Activated CD4-positive, alpha-beta memory T cell treated with anti-CD3 and anti-CD28 coated beads for 36 hours (primary cell): ENCODE results near the gene AP2A1. TPM values are rescaled to one million over a fixed set of nuclear protein-coding genes. Genes with fewer than 3 reads are reported as not detected.

Source experiments
- CTCF ChIA-PET: fragments of 350-600 bp; sonication (Branson Sonifier 250); formaldehyde crosslinking; loops from one replicate; lab custom pipeline; 2021; ENCODE audit warnings: antibody characterized with exemption, inconsistent platforms; lab: Charles Lee
- POLR2A ChIA-PET: fragments of 350-600 bp; sonication (Branson Sonifier 250); formaldehyde crosslinking; loops from one replicate; lab custom pipeline; 2021; ENCODE audit warnings: antibody characterized with exemption; lab: Charles Lee
- DNase-seq: peaks from one replicate; pipeline ENCODE4 v3.0.0-alpha.2; 2020
- H3K27ac Mint-ChIP-seq: one replicate; pipeline ENCODE4 v1.8.0; 2021; ENCODE audit warnings: mixed read lengths
- H3K27me3 Mint-ChIP-seq: one replicate; pipeline ENCODE4 v1.8.0; 2021; ENCODE audit warnings: mixed read lengths
- H3K36me3 Mint-ChIP-seq: one replicate; pipeline ENCODE4 v1.8.0; 2021; ENCODE audit warnings: mixed read lengths
- H3K4me1 Mint-ChIP-seq: one replicate; pipeline ENCODE4 v1.8.0; 2021; ENCODE audit warnings: low read depth, mixed read lengths
- H3K4me3 Mint-ChIP-seq: one replicate; pipeline ENCODE4 v1.8.0; 2021; ENCODE audit warnings: mild to moderate bottlenecking, mixed read lengths
- H3K9me3 Mint-ChIP-seq: one replicate; pipeline ENCODE4 v1.8.0; 2021; ENCODE audit warnings: mixed read lengths
- intact Hi-C: fragments of 100-400 bp; cut with micrococcal nuclease; formaldehyde crosslinking; loops from one replicate; pipeline ENCODE4 v1.15.1; 2023
- total RNA-seq, 2 experiments: library from RNA; stranded (reverse); gene quantifications; one replicate each; pipeline ENCODE4 v1.2.3, GENCODE V29; 2021

Gene AP2A1
- total RNA-seq, 2 experiments from 2014 or later: 86.0 to 88.4 TPM

DNA sequence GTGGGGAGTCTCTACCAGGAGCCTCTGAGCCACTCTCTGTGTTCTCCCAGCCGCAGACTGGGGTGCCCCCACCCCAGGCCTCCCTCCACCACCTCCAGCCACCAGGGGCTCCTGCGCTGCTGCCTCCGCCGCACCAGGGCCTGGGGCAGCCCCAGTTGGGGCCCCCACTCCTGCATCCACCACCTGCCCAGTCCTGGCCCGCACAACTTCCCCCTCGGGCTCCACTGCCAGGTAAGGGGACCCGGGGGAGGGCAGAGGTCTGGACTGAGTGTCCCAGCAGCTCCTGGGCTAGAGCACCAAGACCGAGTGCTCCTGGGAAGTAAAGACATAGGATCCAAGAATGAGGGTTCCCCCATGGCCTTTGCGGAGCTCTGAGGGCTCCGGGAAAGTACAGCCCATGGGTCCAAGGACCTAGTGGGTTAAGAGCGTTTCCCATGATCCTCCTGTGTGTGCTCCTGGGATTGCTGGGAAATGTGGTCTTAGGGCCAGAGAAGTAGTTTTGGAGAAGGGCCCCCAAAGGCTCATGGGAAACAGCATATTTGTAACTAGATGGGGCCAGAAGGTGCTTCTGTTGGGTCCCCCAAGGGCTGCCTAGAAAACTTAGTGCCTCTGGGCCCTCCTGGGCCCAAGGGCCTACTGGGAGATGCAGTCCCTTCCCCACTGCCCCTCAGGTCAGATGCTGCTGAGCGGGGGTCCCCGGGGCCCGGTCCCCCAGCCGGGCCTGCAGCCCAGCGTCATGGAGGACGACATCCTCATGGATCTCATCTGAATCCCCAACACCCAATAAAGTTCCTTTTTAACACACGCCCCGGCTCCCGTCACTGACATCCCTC, 69.6 kb downstream of the AP2A1 start:
- no peak overlapping the region for H3K27ac Mint-ChIP-seq
- ChIA-PET CTCF (no interaction called here), POLR2A (no interaction called here)
- peaks cover 29% of the 10 kb centered on the region for H3K36me3 Mint-ChIP-seq
- H3K4me3 Mint-ChIP-seq: no peak overlapping the region
- no peak for DNase-seq
- H3K9me3 Mint-ChIP-seq: no peaks in the 10 kb centered on the region
- no peaks in the 10 kb centered on the region for H3K27me3 Mint-ChIP-seq
- H3K4me1 Mint-ChIP-seq: no peaks in the 10 kb centered on the region
- intact Hi-C loops: no loop called here

DNA sequence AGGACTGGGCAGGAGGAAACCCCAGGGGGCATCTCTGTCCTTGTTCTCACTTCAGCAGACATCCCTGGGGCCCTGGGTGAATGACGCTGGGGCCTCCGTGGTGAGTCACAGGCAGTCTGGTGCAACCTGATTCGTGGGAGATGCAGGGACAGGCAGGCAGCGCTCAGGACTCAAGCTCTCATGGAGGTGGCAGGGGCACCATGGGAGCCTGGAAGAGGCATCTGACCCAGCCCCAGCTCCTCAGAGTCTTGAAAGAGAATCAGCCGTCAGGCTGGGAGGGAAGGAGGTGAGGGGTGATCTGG, 70.2 kb downstream of the AP2A1 start:
- intact Hi-C loops: no loop called here
- no peak for DNase-seq
- POLR2A ChIA-PET: no interaction called here
- no peak overlapping the region for H3K27ac Mint-ChIP-seq
- no peaks in the 10 kb centered on the region for H3K4me1 Mint-ChIP-seq
- H3K27me3 Mint-ChIP-seq: no peaks in the 10 kb centered on the region
- H3K4me3 Mint-ChIP-seq: no peak overlapping the region
- no peaks in the 10 kb centered on the region for H3K9me3 Mint-ChIP-seq
- H3K36me3 Mint-ChIP-seq: peaks cover 25% of the 10 kb centered on the region
- CTCF ChIA-PET: no interaction called here

DNA sequence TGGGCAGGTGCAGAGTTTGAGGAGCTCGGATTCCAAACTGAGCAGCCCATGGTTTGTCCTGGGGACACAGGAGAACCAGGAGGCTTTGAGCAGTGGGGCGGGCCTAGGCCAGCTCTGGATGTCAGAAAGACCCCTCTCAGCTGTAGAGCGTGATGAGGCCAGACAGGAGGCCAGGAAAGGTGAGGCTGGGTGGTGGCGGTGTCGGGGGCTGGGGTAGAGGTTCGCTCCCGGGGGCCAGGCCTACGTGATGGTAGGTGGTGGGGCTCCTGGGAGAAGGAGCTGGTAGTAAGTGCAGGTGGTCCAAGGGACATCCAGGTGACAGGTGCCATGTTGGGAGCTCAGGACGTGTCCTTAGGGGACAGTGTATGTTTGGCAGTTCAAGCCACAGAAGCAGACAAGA, 70.6 kb downstream of the AP2A1 start:
- POLR2A ChIA-PET: no interaction called here
- Mint-ChIP-seq H3K27ac (no peak overlapping the region), H3K4me1 (no peaks in the 10 kb centered on the region)

DNA sequence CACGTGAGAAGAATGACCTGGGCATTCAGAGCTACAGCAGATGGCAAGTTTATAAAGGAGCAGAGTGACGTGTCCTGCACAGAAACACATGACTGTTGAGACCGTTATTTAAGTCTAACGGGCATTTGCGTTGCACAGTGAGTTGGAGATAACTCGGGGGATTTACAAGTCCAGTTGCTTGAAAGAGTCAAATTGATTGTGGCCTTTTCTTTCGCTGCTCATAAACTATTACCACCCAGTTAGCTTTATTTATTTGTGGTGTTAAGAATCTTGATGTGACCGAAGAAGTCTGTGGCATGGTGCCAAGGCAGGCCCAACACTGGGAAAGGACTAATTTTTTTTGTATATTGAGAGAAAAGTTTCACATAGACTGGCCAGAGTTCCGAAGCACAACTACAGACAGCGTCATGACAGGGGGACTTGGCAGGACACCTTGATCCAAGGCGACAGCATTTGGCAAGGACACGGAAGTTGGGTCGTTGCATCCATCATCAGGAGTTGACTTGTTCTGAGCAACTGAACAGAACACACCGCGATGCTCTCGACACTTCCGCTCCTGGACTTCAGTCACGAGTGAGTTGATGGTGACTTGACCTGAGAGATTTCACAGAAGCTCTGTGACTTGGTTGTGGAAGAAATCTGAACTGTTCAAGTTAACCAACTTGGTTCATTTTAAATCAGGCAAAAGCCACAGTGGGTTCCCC, 72.2 kb downstream of the AP2A1 start:
- ChIA-PET CTCF (no interaction called here), POLR2A (no interaction called here)
- H3K9me3 Mint-ChIP-seq: no peaks in the 10 kb centered on the region
- DNase-seq: no peak
- no peak overlapping the region for H3K4me3 Mint-ChIP-seq
- no peak overlapping the region for H3K27ac Mint-ChIP-seq
- no peaks in the 10 kb centered on the region for H3K4me1 Mint-ChIP-seq
- peaks cover 22% of the 10 kb centered on the region for H3K36me3 Mint-ChIP-seq
- intact Hi-C loops: no loop called here
- no peaks in the 10 kb centered on the region for H3K27me3 Mint-ChIP-seq

More for the DNA sequence above, 70.6 kb downstream of the AP2A1 start:
- H3K27me3 Mint-ChIP-seq: no peaks in the 10 kb centered on the region
- H3K4me3 Mint-ChIP-seq: no peak overlapping the region
- no peaks in the 10 kb centered on the region for H3K9me3 Mint-ChIP-seq
- CTCF ChIA-PET: no interaction called here
- intact Hi-C loops: no loop called here
- no peak for DNase-seq
- peaks cover 24% of the 10 kb centered on the region for H3K36me3 Mint-ChIP-seq

DNA sequence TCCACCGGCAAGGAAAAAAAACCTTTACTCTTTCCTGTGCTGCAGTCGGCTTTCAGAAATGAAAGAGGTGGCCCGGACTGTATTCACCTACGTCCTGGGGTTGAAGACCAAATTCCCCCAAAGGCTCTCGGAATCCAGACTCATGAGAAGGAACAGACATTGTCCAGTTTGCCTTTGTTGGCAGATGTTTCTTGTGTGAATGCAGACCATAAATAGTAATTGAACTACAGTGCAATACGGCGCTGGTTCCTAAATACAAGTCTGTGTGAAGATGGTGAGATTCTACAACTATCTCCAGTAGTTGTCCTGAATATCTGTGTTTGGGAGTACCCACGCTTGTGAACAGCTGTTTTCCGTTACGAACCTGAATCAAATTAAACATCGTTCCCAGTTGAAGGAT, 72.9 kb downstream of the AP2A1 start:
- Mint-ChIP-seq H3K27ac (no peak overlapping the region), H3K36me3 (peaks cover 20% of the 10 kb centered on the region), H3K4me3 (no peak overlapping the region), H3K4me1 (no peaks in the 10 kb centered on the region), H3K9me3 (no peaks in the 10 kb centered on the region), H3K27me3 (no peaks in the 10 kb centered on the region)
- intact Hi-C loops: no loop called here
- DNase-seq: no peak
- CTCF ChIA-PET: interaction anchor here (0.7 kb wide), 1 partner anchor 641 kb away, joined by 4 read pairs; no protein-coding TSS in a partner anchor
- POLR2A ChIA-PET: no interaction called here

DNA sequence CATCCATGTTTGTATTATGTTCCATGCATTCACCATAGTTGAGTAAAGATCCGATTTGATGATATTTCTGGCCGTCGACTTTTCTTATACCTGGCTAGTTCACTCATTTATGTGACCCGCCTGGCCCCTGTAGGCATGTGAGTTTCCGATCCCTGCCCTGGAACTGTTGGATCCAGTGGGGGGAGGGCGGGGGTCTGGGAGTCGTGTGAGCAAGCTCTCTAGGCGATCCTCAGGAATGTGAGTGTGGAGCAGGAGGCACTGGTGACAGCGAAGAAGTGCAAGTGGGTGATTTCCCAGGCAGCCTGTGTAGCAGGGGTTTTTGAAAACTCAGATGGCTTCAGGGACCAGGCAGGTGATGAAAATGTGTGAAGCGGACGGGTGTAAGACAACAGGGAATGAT, 73.5 kb downstream of the AP2A1 start:
- H3K9me3 Mint-ChIP-seq: no peaks in the 10 kb centered on the region
- no peaks in the 10 kb centered on the region for H3K27me3 Mint-ChIP-seq
- H3K36me3 Mint-ChIP-seq: peaks cover 14% of the 10 kb centered on the region
- CTCF ChIA-PET: interaction anchor here (0.7 kb wide), 1 partner anchor 641 kb away, joined by 4 read pairs; no protein-coding TSS in a partner anchor
- POLR2A ChIA-PET: no interaction called here
- DNase-seq: no peak
- intact Hi-C loops: no loop called here
- H3K27ac Mint-ChIP-seq: no peak overlapping the region
- no peak overlapping the region for H3K4me3 Mint-ChIP-seq
- no peaks in the 10 kb centered on the region for H3K4me1 Mint-ChIP-seq

DNA sequence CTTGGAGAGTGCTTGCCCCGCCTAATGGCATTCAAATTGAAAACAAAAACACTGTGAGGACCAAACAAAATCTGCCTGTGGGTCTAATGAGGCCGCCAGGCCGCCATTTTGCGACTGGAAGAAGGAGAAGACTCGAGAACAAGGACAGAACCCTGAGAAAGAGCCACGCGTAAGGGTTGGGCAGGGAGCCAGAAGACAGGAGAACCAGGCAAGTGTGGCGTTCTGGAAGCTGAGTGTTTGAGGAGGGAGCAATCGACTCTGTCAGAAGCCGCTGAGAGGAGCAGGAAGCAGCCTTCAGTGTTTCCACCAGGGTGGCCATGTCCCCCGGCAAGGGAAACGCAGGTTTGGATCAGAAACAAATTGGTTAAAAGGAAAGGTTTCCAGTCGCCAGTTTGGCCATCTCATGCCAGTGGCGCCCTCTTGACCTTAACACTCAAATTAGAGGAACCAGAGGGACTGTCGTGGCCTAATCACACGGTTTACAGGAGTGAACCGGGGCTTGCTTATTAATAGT, 74.0 kb downstream of the AP2A1 start:
- no peak for DNase-seq
- Mint-ChIP-seq H3K4me1 (no peaks in the 10 kb centered on the region), H3K4me3 (no peak overlapping the region), H3K36me3 (peaks cover 14% of the 10 kb centered on the region), H3K27me3 (no peaks in the 10 kb centered on the region), H3K9me3 (no peaks in the 10 kb centered on the region), H3K27ac (no peak overlapping the region)
- intact Hi-C loops: no loop called here
- CTCF ChIA-PET: interaction anchor here (0.8 kb wide), 1 partner anchor 124 kb away, joined by 3 read pairs; no protein-coding TSS in a partner anchor
- POLR2A ChIA-PET: no interaction called here

DNA sequence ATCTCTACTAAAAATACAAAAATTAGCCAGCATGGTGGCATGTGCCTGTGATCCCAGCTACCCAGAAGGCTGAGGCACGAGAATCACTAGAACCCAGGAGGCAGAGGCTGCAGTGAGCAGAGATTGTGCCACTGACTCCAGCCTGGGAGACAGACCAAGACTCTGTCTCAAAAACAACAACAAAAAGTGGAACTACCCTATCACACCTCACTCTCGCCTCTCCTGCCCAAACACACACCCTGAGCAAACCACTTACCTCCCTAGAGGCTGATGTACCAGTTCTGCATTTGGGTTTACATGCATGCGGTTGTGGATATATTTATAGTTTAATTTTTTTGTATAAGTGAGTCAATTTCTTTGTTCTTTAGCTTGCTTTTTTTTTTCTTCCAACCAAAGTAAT, 76.5 kb downstream of the AP2A1 start:
- ChIA-PET POLR2A (no interaction called here), CTCF (no interaction called here)
- H3K9me3 Mint-ChIP-seq: no peaks in the 10 kb centered on the region
- DNase-seq: no peak
- H3K27me3 Mint-ChIP-seq: no peaks in the 10 kb centered on the region
- intact Hi-C loops: no loop called here
- H3K27ac Mint-ChIP-seq: no peak overlapping the region
- no peak overlapping the region for H3K4me3 Mint-ChIP-seq
- peaks cover 10% of the 10 kb centered on the region for H3K36me3 Mint-ChIP-seq
- H3K4me1 Mint-ChIP-seq: peaks cover 7% of the 10 kb centered on the region

DNA sequence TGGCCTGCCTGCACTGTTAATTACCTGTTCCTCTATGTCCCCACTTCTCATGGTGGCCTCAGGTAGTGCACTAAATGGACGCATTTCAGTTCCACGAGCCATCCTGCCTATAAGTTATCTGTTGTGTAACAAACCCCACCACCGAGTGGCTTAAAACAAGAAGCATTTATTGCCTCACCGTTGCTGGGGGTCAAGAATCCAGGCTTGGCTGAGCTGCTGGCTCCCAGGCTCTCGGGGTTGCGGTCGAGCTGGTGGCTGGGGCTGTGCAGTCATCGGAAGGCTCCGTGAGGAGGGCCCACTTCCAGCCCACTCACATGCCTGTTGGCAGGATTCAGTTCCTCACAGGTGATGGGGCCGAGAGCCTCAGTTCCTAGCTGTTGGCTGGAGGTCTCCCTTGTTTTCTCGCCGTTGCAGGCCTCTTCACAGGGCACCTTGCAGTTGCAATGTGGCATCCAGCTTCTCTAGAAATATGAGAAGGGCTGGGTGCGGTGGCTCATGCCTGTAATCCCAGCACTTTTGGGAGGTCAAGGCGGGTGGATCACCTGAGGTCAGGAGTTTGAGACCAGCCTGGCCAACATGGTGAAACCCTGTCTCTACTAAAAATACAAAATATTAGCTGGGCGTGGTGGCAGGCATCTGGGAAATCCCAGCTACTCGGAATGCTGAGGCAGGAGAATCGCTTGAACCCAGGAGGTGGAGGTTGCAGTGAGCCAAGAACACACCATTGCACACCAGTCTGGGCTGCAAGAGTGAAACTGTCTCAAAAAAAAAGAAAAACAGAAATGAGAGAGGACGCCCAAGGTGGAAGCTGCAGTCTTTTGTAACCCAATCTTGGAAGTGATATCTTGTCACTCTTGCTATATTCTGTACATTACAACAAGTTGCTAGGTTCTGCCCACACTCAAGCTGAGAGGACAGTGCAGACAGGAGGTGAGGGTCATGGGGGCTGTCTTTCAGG, 77.6 kb downstream of the AP2A1 start:
- peaks cover 6% of the 10 kb centered on the region for H3K9me3 Mint-ChIP-seq
- no peak for DNase-seq
- intact Hi-C loops: no loop called here
- no peak overlapping the region for H3K4me3 Mint-ChIP-seq
- no peak overlapping the region for H3K27ac Mint-ChIP-seq
- peaks cover 5% of the 10 kb centered on the region for H3K36me3 Mint-ChIP-seq
- no peaks in the 10 kb centered on the region for H3K27me3 Mint-ChIP-seq
- ChIA-PET POLR2A (interaction anchor here (0.6 kb wide), 1 partner anchor 9 kb away, joined by 3 read pairs; no protein-coding TSS in a partner anchor), CTCF (no interaction called here)
- peaks cover 18% of the 10 kb centered on the region for H3K4me1 Mint-ChIP-seq

DNA sequence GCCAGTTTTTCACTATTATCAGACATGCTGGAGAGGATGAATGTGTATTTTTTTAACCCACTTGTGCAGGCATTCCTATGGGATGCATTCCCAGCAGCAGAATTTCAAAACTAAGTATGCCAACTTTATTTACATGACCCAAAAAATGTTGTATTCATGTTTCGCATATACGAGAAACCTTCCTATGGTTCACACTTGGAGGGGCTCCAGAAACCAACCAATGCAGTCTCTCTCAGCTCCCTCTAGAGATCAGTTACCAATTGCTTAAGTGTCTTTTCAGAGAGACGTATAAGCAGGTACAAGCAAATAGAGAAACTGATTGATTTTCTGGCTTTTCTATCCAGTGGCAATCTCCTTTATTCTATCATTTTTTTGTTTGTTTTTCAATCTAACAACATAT, 78.6 kb downstream of the AP2A1 start:
- ChIA-PET POLR2A (no interaction called here), CTCF (no interaction called here)
- H3K27ac Mint-ChIP-seq: no peak overlapping the region
- peaks cover 3% of the 10 kb centered on the region for H3K36me3 Mint-ChIP-seq
- H3K27me3 Mint-ChIP-seq: no peaks in the 10 kb centered on the region
- H3K4me1 Mint-ChIP-seq: peaks cover 26% of the 10 kb centered on the region
- peaks cover 13% of the 10 kb centered on the region for H3K9me3 Mint-ChIP-seq
- DNase-seq: no peak
- intact Hi-C loops: no loop called here
- no peak overlapping the region for H3K4me3 Mint-ChIP-seq

DNA sequence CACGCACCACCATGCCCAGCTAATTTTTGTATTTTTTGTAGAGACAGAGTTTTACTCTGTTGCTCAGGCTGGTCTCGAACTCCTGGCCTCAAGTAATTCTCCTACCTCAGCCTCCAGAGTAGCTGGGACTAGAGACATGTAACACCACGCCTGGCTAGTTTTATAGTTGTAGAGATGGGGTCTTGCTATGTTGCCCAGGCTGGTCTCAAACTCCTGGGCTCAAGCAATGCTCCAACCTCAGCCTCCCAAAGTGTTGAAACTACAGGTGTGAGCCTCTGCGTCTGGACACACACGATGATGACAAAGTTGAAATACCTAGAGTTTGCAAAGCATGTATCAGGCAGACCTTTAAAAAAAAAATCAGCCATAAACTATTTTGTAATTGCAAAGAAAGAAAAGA, 79.6 kb downstream of the AP2A1 start:
- Mint-ChIP-seq H3K4me3 (no peak overlapping the region), H3K36me3 (peaks cover 3% of the 10 kb centered on the region), H3K4me1 (peaks cover 27% of the 10 kb centered on the region), H3K27me3 (no peaks in the 10 kb centered on the region), H3K9me3 (peaks cover 13% of the 10 kb centered on the region), H3K27ac (no peak overlapping the region)
- DNase-seq: no peak
- intact Hi-C loops: no loop called here
- ChIA-PET CTCF (interaction anchor here (0.7 kb wide), 1 partner anchor 62 kb away, joined by 3 read pairs; no protein-coding TSS in a partner anchor), POLR2A (no interaction called here)
